ENCODE measurements around the gene PRTFDC1. TPM values are rescaled to one million over a fixed set of nuclear protein-coding genes. Genes with fewer than 3 reads are reported as not detected.
"Not testable (repeated sequence)": the region's sequence is repeated elsewhere in the genome, so short reads cannot be mapped to it uniquely, and the experiment has no call there.

Gene PRTFDC1
- total RNA-seq, 2 experiments from 2014 or later, result 1.4 to 1.7 TPM

GRCh38 chr10:24920192-24920591 lies 32.2 kb downstream of the PRTFDC1 start:
- CTCF ChIA-PET, DNase-seq, H3K4me3 Mint-ChIP-seq, H3K27ac Mint-ChIP-seq, H3K27me3 Mint-ChIP-seq: not testable (repeated sequence)
- Mint-ChIP-seq H3K4me1 (peaks cover 21% of the 10 kb centered on the region), H3K9me3 (peaks cover 17% of the 10 kb centered on the region), H3K36me3 (ENCODE audit: low read depth) (peaks cover 25% of the 10 kb centered on the region)
- POLR2A ChIA-PET, result interaction anchor here (1.1 to 1.7 kb wide), 4 partner anchors 10 to 32 kb away, joined by 3 to 5 read pairs (median 4); no protein-coding TSS in a partner anchor

- H3K4me3 Mint-ChIP-seq, H3K27me3 Mint-ChIP-seq, CTCF ChIA-PET, H3K27ac Mint-ChIP-seq, DNase-seq: not testable (repeated sequence)
- H3K9me3 Mint-ChIP-seq, result peaks cover 16% of the 10 kb centered on the region
- H3K4me1 Mint-ChIP-seq, result peaks cover 21% of the 10 kb centered on the region
- peaks cover 23% of the 10 kb centered on the region for H3K36me3 Mint-ChIP-seq (ENCODE audit: low read depth)
- POLR2A ChIA-PET, result interaction anchor here (1.1 kb wide), 1 partner anchor 9 kb away, joined by 3 read pairs; no protein-coding TSS in a partner anchor
Observed at GRCh38 chr10:24919629-24920028, 32.8 kb downstream of the PRTFDC1 start.

GRCh38 chr10:24917979-24918378 lies 34.4 kb downstream of the PRTFDC1 start:
- DNase-seq, result no peak
- ChIA-PET POLR2A (no interaction called here), CTCF (no interaction called here)
- Mint-ChIP-seq H3K9me3 (peaks cover 4% of the 10 kb centered on the region), H3K36me3 (ENCODE audit: low read depth) (peaks cover 8% of the 10 kb centered on the region), H3K4me1 (peaks cover 20% of the 10 kb centered on the region), H3K27ac (no peak overlapping the region), H3K27me3 (no peaks in the 10 kb centered on the region), H3K4me3 (no peak overlapping the region)

- POLR2A ChIA-PET, result no interaction called here
- Mint-ChIP-seq H3K9me3 (peaks cover 4% of the 10 kb centered on the region), H3K27me3 (no peaks in the 10 kb centered on the region), H3K4me3 (no peak overlapping the region), H3K27ac (no peak overlapping the region), H3K36me3 (ENCODE audit: low read depth) (peaks cover 10% of the 10 kb centered on the region), H3K4me1 (peaks cover 22% of the 10 kb centered on the region)
- CTCF ChIA-PET, result no interaction called here
- DNase-seq, result no peak
Observed at GRCh38 chr10:24917493-24917892, 34.9 kb downstream of the PRTFDC1 start.

GRCh38 chr10:24916365-24916764 lies 36.0 kb downstream of the PRTFDC1 start:
- DNase-seq, result no peak
- peaks cover 22% of the 10 kb centered on the region for H3K4me1 Mint-ChIP-seq
- peaks cover 4% of the 10 kb centered on the region for H3K9me3 Mint-ChIP-seq
- H3K36me3 Mint-ChIP-seq (ENCODE audit: low read depth), result peaks cover 10% of the 10 kb centered on the region
- CTCF ChIA-PET, result no interaction called here
- no peak overlapping the region for H3K27ac Mint-ChIP-seq
- H3K4me3 Mint-ChIP-seq, result no peak overlapping the region
- H3K27me3 Mint-ChIP-seq, result no peaks in the 10 kb centered on the region
- POLR2A ChIA-PET, result no interaction called here

GRCh38 chr10:24915304-24915703 lies 37.1 kb downstream of the PRTFDC1 start:
- peaks cover 10% of the 10 kb centered on the region for H3K36me3 Mint-ChIP-seq (ENCODE audit: low read depth)
- DNase-seq, result no peak
- no peak overlapping the region for H3K27ac Mint-ChIP-seq
- H3K4me1 Mint-ChIP-seq, result peaks cover 16% of the 10 kb centered on the region
- ChIA-PET CTCF (no interaction called here), POLR2A (no interaction called here)
- no peaks in the 10 kb centered on the region for H3K27me3 Mint-ChIP-seq
- peaks cover 4% of the 10 kb centered on the region for H3K9me3 Mint-ChIP-seq
- no peak overlapping the region for H3K4me3 Mint-ChIP-seq

GRCh38 chr10:24914148-24914547 lies 38.3 kb downstream of the PRTFDC1 start:
- peaks cover 12% of the 10 kb centered on the region for H3K4me1 Mint-ChIP-seq
- CTCF ChIA-PET, result no interaction called here
- POLR2A ChIA-PET, result no interaction called here
- H3K27me3 Mint-ChIP-seq, result no peaks in the 10 kb centered on the region
- peaks cover 3% of the 10 kb centered on the region for H3K36me3 Mint-ChIP-seq (ENCODE audit: low read depth)
- H3K9me3 Mint-ChIP-seq, result no peaks in the 10 kb centered on the region
- no peak overlapping the region for H3K4me3 Mint-ChIP-seq
- no peak for DNase-seq
- no peak overlapping the region for H3K27ac Mint-ChIP-seq

GRCh38 chr10:24912215-24912614 lies 40.2 kb downstream of the PRTFDC1 start:
- no peak for DNase-seq
- H3K27me3 Mint-ChIP-seq, result no peaks in the 10 kb centered on the region
- ChIA-PET POLR2A (interaction anchor here (1.8 kb wide), 1 partner anchor 24 kb away, joined by 3 read pairs; no protein-coding TSS in a partner anchor), CTCF (no interaction called here)
- H3K4me1 Mint-ChIP-seq, result peaks cover 12% of the 10 kb centered on the region
- H3K9me3 Mint-ChIP-seq, result no peaks in the 10 kb centered on the region
- H3K27ac Mint-ChIP-seq, result no peak overlapping the region
- no peak overlapping the region for H3K4me3 Mint-ChIP-seq
- peaks cover 6% of the 10 kb centered on the region for H3K36me3 Mint-ChIP-seq (ENCODE audit: low read depth)

- H3K4me1 Mint-ChIP-seq, result peaks cover 12% of the 10 kb centered on the region
- ChIA-PET POLR2A (interaction anchor here (0.7 to 1.2 kb wide), 2 partner anchors 9 to 1959 kb away, joined by 3 to 4 read pairs; no protein-coding TSS in a partner anchor), CTCF (no interaction called here)
- H3K36me3 Mint-ChIP-seq (ENCODE audit: low read depth), result peaks cover 12% of the 10 kb centered on the region
- H3K9me3 Mint-ChIP-seq, result no peaks in the 10 kb centered on the region
- no peak overlapping the region for H3K4me3 Mint-ChIP-seq
- no peak for DNase-seq
- H3K27me3 Mint-ChIP-seq, result no peaks in the 10 kb centered on the region
- no peak overlapping the region for H3K27ac Mint-ChIP-seq
Observed at GRCh38 chr10:24911029-24911428, 41.4 kb downstream of the PRTFDC1 start.

- Mint-ChIP-seq H3K27ac (no peak overlapping the region), H3K9me3 (no peaks in the 10 kb centered on the region), H3K36me3 (ENCODE audit: low read depth) (peaks cover 15% of the 10 kb centered on the region), H3K27me3 (no peaks in the 10 kb centered on the region), H3K4me3 (no peak overlapping the region), H3K4me1 (peaks cover 12% of the 10 kb centered on the region)
- no peak for DNase-seq
- ChIA-PET POLR2A (interaction anchor here (0.7 to 1.2 kb wide), 2 partner anchors 10 to 1959 kb away, joined by 3 to 4 read pairs; no protein-coding TSS in a partner anchor), CTCF (no interaction called here)
Observed at GRCh38 chr10:24910574-24910973, 41.8 kb downstream of the PRTFDC1 start.

GRCh38 chr10:24908793-24909423 lies 43.5 kb downstream of the PRTFDC1 start:
- Mint-ChIP-seq H3K36me3 (ENCODE audit: low read depth) (peaks cover 19% of the 10 kb centered on the region), H3K4me1 (peaks cover 12% of the 10 kb centered on the region), H3K4me3 (no peak overlapping the region), H3K27ac (no peak overlapping the region), H3K27me3 (no peaks in the 10 kb centered on the region), H3K9me3 (no peaks in the 10 kb centered on the region)
- POLR2A ChIA-PET, result no interaction called here
- CTCF ChIA-PET, result no interaction called here
- no peak for DNase-seq

GRCh38 chr10:24907956-24908355 lies 44.5 kb downstream of the PRTFDC1 start:
- Mint-ChIP-seq H3K4me1 (peaks cover 12% of the 10 kb centered on the region), H3K27me3 (no peaks in the 10 kb centered on the region), H3K4me3 (no peak overlapping the region), H3K9me3 (no peaks in the 10 kb centered on the region), H3K27ac (no peak overlapping the region), H3K36me3 (ENCODE audit: low read depth) (peaks cover 19% of the 10 kb centered on the region)
- DNase-seq, result no peak
- ChIA-PET CTCF (no interaction called here), POLR2A (no interaction called here)

- H3K4me1 Mint-ChIP-seq, result peaks cover 13% of the 10 kb centered on the region
- ChIA-PET POLR2A (no interaction called here), CTCF (no interaction called here)
- H3K9me3 Mint-ChIP-seq, result no peaks in the 10 kb centered on the region
- DNase-seq, result no peak
- H3K27ac Mint-ChIP-seq, result no peak overlapping the region
- H3K4me3 Mint-ChIP-seq, result no peak overlapping the region
- H3K27me3 Mint-ChIP-seq, result no peaks in the 10 kb centered on the region
- H3K36me3 Mint-ChIP-seq (ENCODE audit: low read depth), result peaks cover 16% of the 10 kb centered on the region
Observed at GRCh38 chr10:24906372-24906771, 46.0 kb downstream of the PRTFDC1 start.

GRCh38 chr10:24904824-24905223 lies 47.6 kb downstream of the PRTFDC1 start:
- no peak for DNase-seq
- Mint-ChIP-seq H3K27me3 (no peaks in the 10 kb centered on the region), H3K4me1 (peaks cover 20% of the 10 kb centered on the region), H3K27ac (no peak overlapping the region), H3K9me3 (no peaks in the 10 kb centered on the region), H3K4me3 (no peak overlapping the region), H3K36me3 (ENCODE audit: low read depth) (peaks cover 16% of the 10 kb centered on the region)
- POLR2A ChIA-PET, result no interaction called here
- CTCF ChIA-PET, result no interaction called here
